GM19463 (cell line): ENCODE data around the gene UMODL1.

Source experiments
- ATAC-seq: cut with Tn5 transposase; IDR thresholded peaks from one replicate; pipeline ENCODE4 v1.9.1; 2021; ENCODE audit warnings: mild to moderate bottlenecking, moderate library complexity; ENCODE audit not compliant: unreplicated experiment

Gene UMODL1

GRCh38 chr21:42071146-42071737 lies at the start of gene UMODL1:
UMODL1 (plus strand) TSS chr21:42071317; CDS start chr21:42071317, 0 bp downstream.
- no peak for ATAC-seq

GRCh38 chr21:42021371-42022090 lies 49.6 kb upstream of the UMODL1 start:
- no peak for ATAC-seq

- ATAC-seq: no peak
These were observed 49.1 kb upstream of the UMODL1 start for GRCh38 chr21:42022091-42022430.

GRCh38 chr21:42022906-42023305 lies 48.2 kb upstream of the UMODL1 start:
- no peak for ATAC-seq

GRCh38 chr21:42025376-42026081 lies 45.6 kb upstream of the UMODL1 start:
- no peak for ATAC-seq

GRCh38 chr21:42026082-42026435 lies 45.1 kb upstream of the UMODL1 start:
- ATAC-seq: no peak

- no peak for ATAC-seq
These were observed 43.9 kb upstream of the UMODL1 start for GRCh38 chr21:42027085-42027821.

- no peak for ATAC-seq
These were observed 43.0 kb upstream of the UMODL1 start for GRCh38 chr21:42027822-42028765.

- no peak for ATAC-seq
These were observed 42.2 kb upstream of the UMODL1 start for GRCh38 chr21:42028766-42029425.

- no peak for ATAC-seq
These were observed 40.8 kb upstream of the UMODL1 start for GRCh38 chr21:42030311-42030710.

GRCh38 chr21:42031241-42031640 lies 39.9 kb upstream of the UMODL1 start:
- ATAC-seq: no peak

GRCh38 chr21:42031816-42032215 lies 39.3 kb upstream of the UMODL1 start:
- ATAC-seq: no peak

- no peak for ATAC-seq
These were observed 38.9 kb upstream of the UMODL1 start for GRCh38 chr21:42032266-42032665.

GRCh38 chr21:42032968-42033367 lies 38.1 kb upstream of the UMODL1 start:
- no peak for ATAC-seq

- no peak for ATAC-seq
These were observed 34.8 kb upstream of the UMODL1 start for GRCh38 chr21:42036313-42036712.

GRCh38 chr21:42037516-42037915 lies 33.6 kb upstream of the UMODL1 start:
- ATAC-seq: no peak

- no peak for ATAC-seq
These were observed 33.2 kb upstream of the UMODL1 start for GRCh38 chr21:42037943-42038342.

GRCh38 chr21:42038393-42038792 lies 32.7 kb upstream of the UMODL1 start:
- ATAC-seq: no peak

- ATAC-seq: no peak
These were observed 32.2 kb upstream of the UMODL1 start for GRCh38 chr21:42038826-42039425.
